Panc1 (cell line): ENCODE measurements around the gene PRELID3B.

Experiments
- SIN3A ChIP-seq: IDR thresholded peaks from 2 replicates; pipeline ENCODE4 v1.6.1; 2012; ENCODE audit warnings: low read depth, mild to moderate bottlenecking, low read length, moderate library complexity, borderline replicate concordance; ENCODE audit not compliant: insufficient read depth
- TF ChIP-seq, protein P1 (sequence below), 2 experiments: IDR thresholded peaks; 2 replicates each; pipeline ENCODE4 v1.6.1; 2011 to 2012; ENCODE audit warnings: low read depth in 2 of 2, control low read depth in 1 of 2, low read length in 1 of 2, mild to moderate bottlenecking in 1 of 2, moderate library complexity in 1 of 2; ENCODE audit not compliant: insufficient read depth in 1 of 2

DNA sequence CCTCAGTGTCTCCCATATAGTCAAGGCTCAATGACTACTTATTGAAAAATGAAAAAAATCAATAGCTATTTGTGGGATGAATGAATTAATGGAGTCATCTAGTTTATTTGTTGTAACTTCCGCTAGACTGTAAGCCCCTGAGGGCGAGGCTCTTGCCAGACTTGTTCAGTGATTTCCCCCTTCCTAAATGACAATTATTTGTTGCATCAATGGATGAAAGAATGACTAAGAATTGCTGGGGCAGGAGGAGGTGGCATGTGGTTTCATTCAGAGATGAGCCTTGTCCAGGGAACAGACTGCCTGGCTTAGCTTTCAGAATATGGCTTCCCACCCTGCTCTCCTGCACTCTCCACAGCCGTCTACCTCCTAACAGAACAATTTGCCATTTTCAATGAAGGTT is 1.1 kb upstream of the PRELID3B start:
- no peak for TF ChIP-seq SIN3A
- TF ChIP-seq, protein P1, sequence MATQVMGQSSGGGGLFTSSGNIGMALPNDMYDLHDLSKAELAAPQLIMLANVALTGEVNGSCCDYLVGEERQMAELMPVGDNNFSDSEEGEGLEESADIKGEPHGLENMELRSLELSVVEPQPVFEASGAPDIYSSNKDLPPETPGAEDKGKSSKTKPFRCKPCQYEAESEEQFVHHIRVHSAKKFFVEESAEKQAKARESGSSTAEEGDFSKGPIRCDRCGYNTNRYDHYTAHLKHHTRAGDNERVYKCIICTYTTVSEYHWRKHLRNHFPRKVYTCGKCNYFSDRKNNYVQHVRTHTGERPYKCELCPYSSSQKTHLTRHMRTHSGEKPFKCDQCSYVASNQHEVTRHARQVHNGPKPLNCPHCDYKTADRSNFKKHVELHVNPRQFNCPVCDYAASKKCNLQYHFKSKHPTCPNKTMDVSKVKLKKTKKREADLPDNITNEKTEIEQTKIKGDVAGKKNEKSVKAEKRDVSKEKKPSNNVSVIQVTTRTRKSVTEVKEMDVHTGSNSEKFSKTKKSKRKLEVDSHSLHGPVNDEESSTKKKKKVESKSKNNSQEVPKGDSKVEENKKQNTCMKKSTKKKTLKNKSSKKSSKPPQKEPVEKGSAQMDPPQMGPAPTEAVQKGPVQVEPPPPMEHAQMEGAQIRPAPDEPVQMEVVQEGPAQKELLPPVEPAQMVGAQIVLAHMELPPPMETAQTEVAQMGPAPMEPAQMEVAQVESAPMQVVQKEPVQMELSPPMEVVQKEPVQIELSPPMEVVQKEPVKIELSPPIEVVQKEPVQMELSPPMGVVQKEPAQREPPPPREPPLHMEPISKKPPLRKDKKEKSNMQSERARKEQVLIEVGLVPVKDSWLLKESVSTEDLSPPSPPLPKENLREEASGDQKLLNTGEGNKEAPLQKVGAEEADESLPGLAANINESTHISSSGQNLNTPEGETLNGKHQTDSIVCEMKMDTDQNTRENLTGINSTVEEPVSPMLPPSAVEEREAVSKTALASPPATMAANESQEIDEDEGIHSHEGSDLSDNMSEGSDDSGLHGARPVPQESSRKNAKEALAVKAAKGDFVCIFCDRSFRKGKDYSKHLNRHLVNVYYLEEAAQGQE (IDR thresholded peaks at IDR 0.05; ENCODE audit: insufficient read depth in 1 of 2, low read depth in 2 of 2, low read length in 1 of 2) = no peak
